Dermis blood vessel endothelial cell (primary cell): ENCODE results near the gene IKZF3. TPM values are rescaled to one million over a fixed set of nuclear protein-coding genes. Genes with fewer than 3 reads are reported as not detected.
"Not testable (repeated sequence)": the region's sequence is repeated elsewhere in the genome, so short reads cannot be mapped to it uniquely, and the experiment has no call there.

Experiments
- DNase-seq: peaks from one replicate; pipeline ENCODE4 v3.0.0; 2010
- total RNA-seq: library from RNA; depleted of rRNA; stranded (reverse); fragments of >200 nt; gene quantifications from 2 replicates; pipeline ENCODE4 v1.2.3, GENCODE V29; 2014

The IKZF3 gene
- total RNA-seq, 1 donor from 2014 or later, result not detected

DNA sequence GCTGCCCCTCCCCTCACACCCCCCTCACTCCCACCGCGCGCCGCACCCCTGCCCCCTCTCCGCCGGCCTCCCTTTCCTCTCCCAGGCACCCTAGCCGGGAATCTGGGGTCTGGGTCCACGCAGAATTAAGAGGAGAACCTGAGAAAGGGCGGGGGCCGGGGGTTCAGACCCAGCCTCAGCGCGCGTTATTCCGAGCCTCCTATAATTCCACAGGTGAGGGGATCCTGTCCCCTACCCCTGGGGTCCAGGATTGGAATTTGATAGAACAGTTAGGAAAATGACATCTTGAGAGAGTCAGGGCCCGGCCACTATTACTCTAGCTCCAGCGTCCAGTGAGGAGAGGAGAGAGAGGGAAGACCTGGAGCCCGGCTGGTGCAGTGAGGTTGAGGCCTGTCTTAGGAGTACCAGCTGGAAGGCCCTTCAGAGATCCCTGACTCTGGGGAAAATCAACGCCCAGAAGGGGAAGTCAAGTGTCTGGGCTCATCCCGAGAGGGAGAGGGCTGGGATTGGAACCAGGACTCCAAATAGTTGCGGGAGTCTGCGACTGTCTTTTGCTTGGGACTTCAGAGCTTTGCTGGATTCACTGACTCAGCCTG lies 109.1 kb downstream of the IKZF3 start:
- DNase-seq, result peak; percentile 5

- peak; percentile 78 for DNase-seq
Observed at GRCh38 chr17:39754161-39754957, 109.8 kb downstream of the IKZF3 start.

GRCh38 chr17:39753514-39754160 lies 110.5 kb downstream of the IKZF3 start:
- DNase-seq, result no peak

DNA sequence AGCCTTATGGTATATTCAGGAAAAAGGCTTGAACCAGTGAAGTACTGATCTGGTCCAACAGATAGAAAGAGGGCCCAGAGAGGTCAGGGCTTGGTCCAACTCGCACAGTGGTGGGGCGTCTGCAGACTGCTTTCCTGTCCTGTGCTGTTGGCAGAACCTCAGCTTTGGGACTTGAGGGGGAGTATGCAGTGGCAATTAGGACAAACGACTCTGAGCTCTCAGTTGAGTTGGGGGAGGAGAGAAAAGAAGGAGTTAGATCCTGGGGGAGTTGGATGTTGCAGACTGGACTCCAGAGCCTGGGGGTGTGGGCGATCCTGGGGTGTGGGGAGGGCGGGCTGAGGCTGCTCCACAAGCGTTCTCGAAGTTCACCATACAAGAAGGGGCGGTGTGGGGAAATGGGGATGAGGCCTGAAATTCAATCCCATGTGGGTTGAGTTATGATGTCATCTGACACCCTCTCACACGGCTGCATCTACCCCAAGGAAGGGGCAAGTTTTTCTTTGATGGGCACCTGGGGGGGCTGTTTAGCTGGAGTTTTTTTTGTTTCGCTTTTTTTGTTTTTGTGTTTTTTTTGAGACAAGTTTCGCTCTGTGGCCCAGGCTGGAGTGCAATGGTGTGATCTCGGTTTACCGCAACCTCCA lies 111.8 kb downstream of the IKZF3 start:
- DNase-seq, result no peak

- DNase-seq, result no peak
Observed at GRCh38 chr17:39751637-39752036, 112.5 kb downstream of the IKZF3 start.

GRCh38 chr17:39751016-39751543 lies 113.0 kb downstream of the IKZF3 start:
- DNase-seq, result no peak

GRCh38 chr17:39750131-39751015 lies 113.7 kb downstream of the IKZF3 start:
- DNase-seq, result no peak

- DNase-seq, result not testable (repeated sequence)
Observed at GRCh38 chr17:39748444-39749034, 115.6 kb downstream of the IKZF3 start.

DNA sequence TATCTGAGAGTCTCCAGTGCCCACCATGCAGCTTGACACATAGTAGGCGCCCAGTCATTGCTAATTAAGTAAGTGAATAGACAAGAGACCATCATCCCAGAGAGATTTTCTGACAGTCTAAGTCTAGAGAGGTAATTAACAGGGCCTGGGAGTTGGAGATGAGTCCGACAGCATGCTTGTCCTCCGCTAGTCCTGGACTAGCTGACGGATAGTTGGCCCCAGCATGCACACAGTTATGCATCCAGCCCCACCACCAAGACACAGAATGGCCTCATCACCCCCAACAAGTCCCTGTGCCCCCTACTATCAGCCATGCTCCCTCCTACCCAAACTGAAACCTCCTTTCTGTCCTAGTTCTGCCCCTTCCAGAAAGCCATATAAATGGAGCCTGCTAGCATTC lies 116.4 kb downstream of the IKZF3 start:
- DNase-seq, result no peak

DNA sequence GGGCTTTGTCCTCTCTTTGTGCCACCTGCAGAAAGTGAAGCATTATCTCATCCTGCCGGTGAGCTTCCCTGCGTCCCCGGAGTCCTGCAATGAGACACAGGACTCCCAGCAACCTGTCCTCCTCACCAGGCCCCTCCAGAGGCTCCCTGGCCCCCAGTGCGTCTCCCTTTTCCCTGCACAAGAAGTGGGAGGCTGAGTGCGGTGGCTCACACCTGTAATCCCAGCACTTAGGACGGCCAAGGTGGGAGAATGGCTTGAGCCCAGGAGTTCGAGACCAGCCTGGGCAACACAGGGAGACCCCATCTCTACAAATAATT lies 118.0 kb downstream of the IKZF3 start:
- DNase-seq, result no peak

GRCh38 chr17:39745335-39746144 lies 118.6 kb downstream of the IKZF3 start:
- no peak for DNase-seq

DNA sequence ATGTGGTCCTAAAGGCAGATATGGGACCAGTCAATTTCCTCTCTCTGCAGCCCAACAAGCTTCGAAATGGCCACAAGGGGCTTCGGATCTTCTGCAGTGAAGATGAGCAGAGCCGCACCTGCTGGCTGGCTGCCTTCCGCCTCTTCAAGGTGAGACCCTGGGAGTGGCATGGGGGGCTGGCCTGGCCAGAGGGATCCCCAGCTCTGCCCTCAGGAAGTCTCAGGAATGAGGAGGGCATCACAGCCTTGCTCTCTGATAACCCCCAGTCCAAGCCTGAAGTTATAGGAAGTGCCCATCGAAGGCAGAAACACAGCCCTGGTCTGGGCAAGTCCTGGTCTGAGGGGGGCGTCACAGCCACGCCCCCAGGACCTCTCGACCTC lies 119.3 kb downstream of the IKZF3 start:
- DNase-seq, result no peak

DNA sequence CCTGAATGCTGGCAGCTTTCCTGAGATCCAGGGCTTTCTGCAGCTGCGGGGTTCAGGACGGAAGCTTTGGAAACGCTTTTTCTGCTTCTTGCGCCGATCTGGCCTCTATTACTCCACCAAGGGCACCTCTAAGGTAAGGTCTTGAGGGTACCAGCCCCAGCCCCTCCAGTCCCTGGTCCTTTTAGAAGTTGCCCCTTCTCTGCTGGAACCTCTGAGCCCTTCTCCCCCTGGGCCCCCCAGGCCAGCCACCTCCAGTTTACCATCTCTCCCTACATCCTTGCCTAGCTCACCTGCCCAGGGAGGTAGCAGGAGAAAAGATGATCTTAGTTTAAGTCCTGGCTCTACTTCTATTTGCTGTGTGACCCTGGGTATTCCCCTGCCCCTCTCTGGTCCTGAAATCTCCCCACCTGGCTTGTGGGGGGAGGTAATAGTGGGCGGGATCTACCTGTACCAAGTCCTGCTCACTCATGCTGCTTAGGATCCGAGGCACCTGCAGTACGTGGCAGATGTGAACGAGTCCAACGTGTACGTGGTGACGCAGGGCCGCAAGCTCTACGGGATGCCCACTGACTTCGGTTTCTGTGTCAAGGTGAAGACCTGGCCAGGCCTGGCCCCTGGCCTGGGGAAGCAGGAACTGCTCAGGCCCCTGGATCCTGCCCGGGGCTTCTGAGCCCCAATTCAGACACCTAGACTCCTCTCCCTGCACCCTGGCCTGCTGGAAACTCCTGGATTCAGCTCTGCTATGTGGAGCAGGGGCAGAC lies 119.9 kb downstream of the IKZF3 start:
- DNase-seq, result no peak

DNA sequence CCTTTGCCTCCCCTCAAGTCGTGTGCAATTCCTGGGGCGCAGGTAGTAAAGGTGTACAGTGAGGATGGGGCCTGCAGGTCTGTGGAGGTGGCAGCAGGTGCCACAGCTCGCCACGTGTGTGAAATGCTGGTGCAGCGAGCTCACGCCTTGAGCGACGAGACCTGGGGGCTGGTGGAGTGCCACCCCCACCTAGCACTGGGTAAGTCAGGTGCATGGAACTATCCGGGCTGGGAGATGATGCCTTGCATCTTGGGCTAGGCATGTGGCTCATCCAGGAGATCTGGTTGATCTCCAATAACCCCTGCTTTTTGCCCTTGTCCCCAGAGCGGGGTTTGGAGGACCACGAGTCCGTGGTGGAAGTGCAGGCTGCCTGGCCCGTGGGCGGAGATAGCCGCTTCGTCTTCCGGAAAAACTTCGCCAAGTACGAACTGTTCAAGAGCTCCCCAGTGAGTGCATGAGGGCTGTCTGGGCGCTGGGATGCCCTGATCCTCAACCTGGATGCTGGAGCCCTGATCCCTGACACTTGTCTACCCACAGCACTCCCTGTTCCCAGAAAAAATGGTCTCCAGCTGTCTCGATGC lies 121.2 kb downstream of the IKZF3 start:
- no peak for DNase-seq

- no peak for DNase-seq
Observed at GRCh38 chr17:39742126-39742855, 121.8 kb downstream of the IKZF3 start.

DNA sequence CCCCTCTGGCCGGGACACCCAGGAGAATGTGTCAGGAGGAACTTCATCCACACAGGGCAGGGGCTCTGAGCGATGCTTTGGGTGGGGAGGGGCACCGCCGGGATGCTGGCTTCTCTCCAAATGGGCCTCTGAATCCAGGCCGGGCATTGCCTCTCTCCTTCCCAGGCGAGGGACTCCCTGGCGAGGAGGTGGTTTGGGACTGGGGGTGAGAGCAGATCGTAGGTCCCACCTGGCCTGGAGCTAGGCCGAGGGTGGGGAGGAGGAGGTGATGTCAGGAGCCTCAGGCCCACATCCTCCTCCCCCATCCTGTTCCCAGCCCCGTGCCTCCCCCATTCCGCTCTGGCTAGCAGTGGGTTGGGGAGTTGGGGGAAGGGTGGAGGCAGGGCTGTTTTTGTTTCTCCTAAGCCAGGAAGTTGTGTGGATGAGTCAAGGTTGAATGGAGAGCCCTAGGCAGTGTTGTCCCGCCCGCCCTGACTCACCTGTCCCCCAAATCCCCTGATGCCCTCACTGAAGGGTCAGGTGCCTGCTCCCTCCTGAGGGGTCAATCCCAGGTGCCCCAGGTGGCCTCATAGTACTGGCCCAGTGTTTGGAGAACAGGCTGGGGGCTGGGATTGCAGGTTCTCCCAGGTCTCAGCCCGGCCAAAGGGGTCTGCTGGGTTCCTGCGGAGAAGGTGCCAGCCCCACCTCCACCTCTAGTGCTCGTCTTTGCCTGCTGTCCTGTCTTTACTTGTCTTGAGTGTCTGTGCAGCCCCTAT lies 123.6 kb downstream of the IKZF3 start:
- peak; percentile 29 for DNase-seq

DNA sequence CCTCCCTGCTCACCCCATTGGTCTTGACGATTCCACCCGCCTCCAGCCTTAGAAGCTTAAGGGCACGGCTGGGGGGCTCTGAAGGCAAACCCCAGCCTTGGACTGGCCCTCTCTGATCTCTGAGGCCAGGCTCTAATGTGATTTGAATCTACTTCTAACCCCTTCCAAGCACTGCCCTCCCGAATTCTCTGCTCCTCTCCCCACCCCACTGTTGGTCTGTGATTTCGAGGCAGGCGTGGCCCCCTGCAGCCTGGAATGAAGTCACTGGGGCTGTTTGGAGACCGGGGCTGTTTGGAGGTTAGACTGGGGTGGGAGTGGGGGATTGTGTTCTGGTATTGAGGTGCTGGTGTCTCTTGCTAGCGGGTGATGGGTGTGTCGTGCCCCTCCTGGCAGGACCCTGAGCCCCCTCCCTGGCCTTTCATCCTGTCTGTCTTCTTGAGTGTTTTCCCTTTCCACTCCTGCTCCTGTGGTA lies 124.2 kb downstream of the IKZF3 start:
- DNase-seq, result no peak
